CD14-positive monocyte (primary cell): ENCODE results near the gene ZDHHC14. TPM values are rescaled to one million over a fixed set of nuclear protein-coding genes. Genes with fewer than 3 reads are reported as not detected.

Source experiments
- DNase-seq, 3 donors: peaks; one replicate each; pipeline ENCODE4 v3.0.0-alpha.2; 2011 to 2022
- H2AFZ ChIP-seq: 2 replicates; pipeline ENCODE4 v1.6.0; 2012; ENCODE audit warnings: mild to moderate bottlenecking, low read depth, low read length, inconsistent platforms; ENCODE audit not compliant: insufficient read depth, poor library complexity, severe bottlenecking
- H3K27ac ChIP-seq, 2 donors: 1 replicate in 1 of 2; 2 replicates in 1 of 2; pipeline ENCODE4 v1.5.1; 2012 to 2013; ENCODE audit warnings: low read length in 2 of 2, control low read depth in 1 of 2, inconsistent platforms in 1 of 2, low read depth in 1 of 2, mild to moderate bottlenecking in 1 of 2
- H3K27me3 ChIP-seq, 2 donors: one replicate each; pipeline versions ENCODE4 v1.6.0 to v1.6.1; 2011 to 2013; ENCODE audit warnings: low read length in 2 of 2; ENCODE audit not compliant: control insufficient read depth in 2 of 2, insufficient read depth in 2 of 2
- H3K36me3 ChIP-seq, 2 donors: replicated peaks in 1 of 2; 1 replicate in 1 of 2; 2 replicates in 1 of 2; pipeline versions ENCODE4 v1.5.1 to v1.6.1; 2012 to 2013; ENCODE audit warnings: low read length in 2 of 2, control low read depth in 1 of 2, inconsistent platforms in 1 of 2, mild to moderate bottlenecking in 1 of 2; ENCODE audit not compliant: insufficient read depth in 2 of 2, control insufficient read depth in 1 of 2
- H3K4me1 ChIP-seq, 2 donors: 1 replicate in 1 of 2; 2 replicates in 1 of 2; pipeline versions ENCODE4 v1.5.1 to v1.6.1; 2012 to 2013; ENCODE audit warnings: low read length in 2 of 2, control low read depth in 1 of 2, inconsistent platforms in 1 of 2, mild to moderate bottlenecking in 1 of 2, moderate library complexity in 1 of 2; ENCODE audit not compliant: insufficient read depth in 2 of 2, control insufficient read depth in 1 of 2
- H3K4me2 ChIP-seq: replicated peaks from 2 replicates; pipeline ENCODE3; 2012; ENCODE audit warnings: low read length, moderate library complexity, mild to moderate bottlenecking; ENCODE audit not compliant: poor library complexity, severe bottlenecking; ENCODE audit errors: extremely low read depth
- H3K4me3 ChIP-seq, 3 experiments: fragments of 200-600 bp in 1 of 3; sonication (generic) in 1 of 3; replicated peaks in 1 of 3; 1 replicate in 2 of 3; 2 replicates in 1 of 3; pipeline ENCODE4 v1.5.1; 2011 to 2013; ENCODE audit warnings: low read length in 3 of 3, mild to moderate bottlenecking in 3 of 3, control low read depth in 2 of 3, low read depth in 2 of 3, inconsistent platforms in 1 of 3, moderate library complexity in 1 of 3
- H3K79me2 ChIP-seq: 2 replicates; pipeline ENCODE4 v1.6.0; 2012; ENCODE audit warnings: mild to moderate bottlenecking, control low read depth, inconsistent platforms, low read length, moderate library complexity; ENCODE audit not compliant: insufficient read depth
- H3K9ac ChIP-seq: 2 replicates; pipeline ENCODE4 v1.6.0; 2017; ENCODE audit warnings: low read length, mild to moderate bottlenecking; ENCODE audit not compliant: insufficient read depth, poor library complexity, severe bottlenecking
- H3K9me3 ChIP-seq, 2 donors: replicated peaks in 1 of 2; 1 replicate in 1 of 2; 2 replicates in 1 of 2; pipeline versions ENCODE4 v1.5.1 to v1.6.1; 2012 to 2013; ENCODE audit warnings: low read length in 2 of 2, control low read depth in 1 of 2; ENCODE audit not compliant: control insufficient read depth in 1 of 2, insufficient read depth in 1 of 2
- H4K20me1 ChIP-seq: 2 replicates; pipeline ENCODE4 v1.6.0; 2012; ENCODE audit warnings: mild to moderate bottlenecking, low read length, control low read depth, moderate library complexity; ENCODE audit not compliant: insufficient read depth
- H3K27ac Mint-ChIP-seq, 7 donors: one replicate each; pipeline ENCODE4 v1.8.0; 2020; ENCODE audit warnings: mild to moderate bottlenecking in 7 of 7, mixed read lengths in 7 of 7, moderate library complexity in 6 of 7, inconsistent platforms in 2 of 7
- H3K27me3 Mint-ChIP-seq, 3 donors: one replicate each; pipeline ENCODE4 v1.8.0; 2021 to 2022; ENCODE audit warnings: low read depth in 3 of 3, mild to moderate bottlenecking in 3 of 3, mixed read lengths in 3 of 3, moderate library complexity in 3 of 3, inconsistent platforms in 1 of 3
- H3K36me3 Mint-ChIP-seq, 2 donors: one replicate each; pipeline ENCODE4 v1.8.0; 2020; ENCODE audit warnings: mixed read lengths in 2 of 2, inconsistent platforms in 1 of 2, mild to moderate bottlenecking in 1 of 2
- H3K4me1 Mint-ChIP-seq: one replicate; pipeline ENCODE4 v1.8.0; 2020; ENCODE audit warnings: mild to moderate bottlenecking, mixed read lengths
- H3K4me3 Mint-ChIP-seq, 2 donors: one replicate each; pipeline ENCODE4 v1.8.0; 2020; ENCODE audit warnings: mild to moderate bottlenecking in 2 of 2, mixed read lengths in 2 of 2, moderate library complexity in 1 of 2
- H3K9me3 Mint-ChIP-seq, 7 donors: one replicate each; pipeline ENCODE4 v1.8.0; 2020 to 2022; ENCODE audit warnings: mixed read lengths in 7 of 7, mild to moderate bottlenecking in 6 of 7, moderate library complexity in 6 of 7, inconsistent platforms in 2 of 7
- WGBS: methylation state at CpG from one replicate; pipeline ENCODE4 v1.1.5; 2013; ENCODE audit warnings: missing lambda C conversion rate; ENCODE audit not compliant: insufficient coverage; 5-methylcytosine and 5-hydroxymethylcytosine counted together
- intact Hi-C, 2 donors: fragments of 100-400 bp; cut with micrococcal nuclease; formaldehyde crosslinking; loops; one replicate each; pipeline versions ENCODE4 v1.15.0 to v1.15.1; 2023
- polyA plus RNA-seq, 3 donors: library from polyadenylated mRNA; depleted of rRNA in 1 of 3; unstranded in 2 of 3; stranded (reverse) in 1 of 3; fragments of 300-500 nt in 2 of 3; fragments of >200 nt in 1 of 3; fragmentation: Illumina TruSeq in 2 of 3; gene quantifications; 1 replicate in 2 of 3; 2 replicates in 1 of 3; pipeline ENCODE4 v1.2.3, GENCODE V29; 2012 to 2021
- TF ChIP-seq, protein P1 (sequence below): fragments of 200-600 bp; IDR thresholded peaks from one replicate; pipeline ENCODE4 v1.8.0; 2022; ENCODE audit warnings: antibody characterized with exemption, mild to moderate bottlenecking

ZDHHC14 gene
- polyA plus RNA-seq, 3 donors, result 0.30 to 1.7 (median 0.93) TPM

DNA sequence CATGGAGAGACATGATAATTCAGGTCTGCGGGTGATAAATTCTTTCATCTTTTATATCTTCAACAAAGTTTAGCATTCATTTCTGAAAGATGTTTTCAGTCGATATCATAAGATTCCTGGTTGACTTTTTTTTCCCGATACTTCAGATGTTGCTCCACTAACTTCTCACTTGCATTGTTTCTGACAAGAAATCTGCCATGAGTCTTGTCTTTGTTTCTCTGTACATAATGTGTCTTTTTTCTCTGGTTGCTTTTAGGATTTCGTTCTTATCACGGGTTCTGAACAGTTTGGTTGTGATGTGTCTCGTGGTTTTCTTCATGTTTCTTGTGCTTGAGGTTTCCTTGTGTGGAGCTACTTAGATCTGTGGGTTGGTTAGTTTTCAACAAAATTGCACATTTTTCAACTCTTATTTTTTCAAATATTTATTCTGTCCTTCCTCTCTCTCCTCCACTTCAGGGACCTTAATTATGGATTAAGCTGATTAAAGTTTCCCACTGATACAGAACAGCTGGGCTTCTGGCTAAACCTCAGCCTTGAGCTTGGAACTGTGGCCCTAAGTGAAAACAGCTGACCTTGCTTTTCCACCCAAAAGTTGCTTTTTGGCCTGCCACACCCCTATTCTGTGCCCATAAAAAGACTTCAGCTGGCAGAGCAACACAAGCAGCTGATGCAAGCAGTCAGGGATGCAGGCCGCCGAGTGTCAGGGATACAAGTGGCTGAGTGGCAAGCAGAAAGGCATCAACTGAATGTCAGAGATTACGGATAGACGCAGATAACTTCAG, 344.2 kb downstream of the ZDHHC14 start:
- H3K9me3 ChIP-seq, result peaks cover 0 to 8% of the 10 kb centered on the region in 2 donors
- TF ChIP-seq, protein P1, sequence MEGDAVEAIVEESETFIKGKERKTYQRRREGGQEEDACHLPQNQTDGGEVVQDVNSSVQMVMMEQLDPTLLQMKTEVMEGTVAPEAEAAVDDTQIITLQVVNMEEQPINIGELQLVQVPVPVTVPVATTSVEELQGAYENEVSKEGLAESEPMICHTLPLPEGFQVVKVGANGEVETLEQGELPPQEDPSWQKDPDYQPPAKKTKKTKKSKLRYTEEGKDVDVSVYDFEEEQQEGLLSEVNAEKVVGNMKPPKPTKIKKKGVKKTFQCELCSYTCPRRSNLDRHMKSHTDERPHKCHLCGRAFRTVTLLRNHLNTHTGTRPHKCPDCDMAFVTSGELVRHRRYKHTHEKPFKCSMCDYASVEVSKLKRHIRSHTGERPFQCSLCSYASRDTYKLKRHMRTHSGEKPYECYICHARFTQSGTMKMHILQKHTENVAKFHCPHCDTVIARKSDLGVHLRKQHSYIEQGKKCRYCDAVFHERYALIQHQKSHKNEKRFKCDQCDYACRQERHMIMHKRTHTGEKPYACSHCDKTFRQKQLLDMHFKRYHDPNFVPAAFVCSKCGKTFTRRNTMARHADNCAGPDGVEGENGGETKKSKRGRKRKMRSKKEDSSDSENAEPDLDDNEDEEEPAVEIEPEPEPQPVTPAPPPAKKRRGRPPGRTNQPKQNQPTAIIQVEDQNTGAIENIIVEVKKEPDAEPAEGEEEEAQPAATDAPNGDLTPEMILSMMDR, result no peak
- Mint-ChIP-seq H3K36me3 (no peaks in the 10 kb centered on the region), H3K27me3 (peaks cover 0 to 6% (median 0%) of the 10 kb centered on the region in 3 donors), H3K27ac (no peak overlapping the region), H3K4me3 (no peak overlapping the region), H3K9me3 (peaks cover 1 to 11% (median 7%) of the 10 kb centered on the region in 7 donors), H3K4me1 (no peaks in the 10 kb centered on the region)
- H2AFZ ChIP-seq, result no peak overlapping the region
- H3K79me2 ChIP-seq, result no peaks in the 10 kb centered on the region
- no peak overlapping the region for H3K27ac ChIP-seq
- no peak overlapping the region for H3K9ac ChIP-seq
- no peak for DNase-seq
- H3K4me3 ChIP-seq, result no peak overlapping the region
- no peak overlapping the region for H3K4me2 ChIP-seq
- no peaks in the 10 kb centered on the region for H3K27me3 ChIP-seq
- H3K4me1 ChIP-seq, result no peaks in the 10 kb centered on the region
- H4K20me1 ChIP-seq, result no peaks in the 10 kb centered on the region
- H3K36me3 ChIP-seq, result no peaks in the 10 kb centered on the region
- intact Hi-C loops, result no loop called here
- 100% methylated on average over 5 of the region's 10 CpGs for WGBS

DNA sequence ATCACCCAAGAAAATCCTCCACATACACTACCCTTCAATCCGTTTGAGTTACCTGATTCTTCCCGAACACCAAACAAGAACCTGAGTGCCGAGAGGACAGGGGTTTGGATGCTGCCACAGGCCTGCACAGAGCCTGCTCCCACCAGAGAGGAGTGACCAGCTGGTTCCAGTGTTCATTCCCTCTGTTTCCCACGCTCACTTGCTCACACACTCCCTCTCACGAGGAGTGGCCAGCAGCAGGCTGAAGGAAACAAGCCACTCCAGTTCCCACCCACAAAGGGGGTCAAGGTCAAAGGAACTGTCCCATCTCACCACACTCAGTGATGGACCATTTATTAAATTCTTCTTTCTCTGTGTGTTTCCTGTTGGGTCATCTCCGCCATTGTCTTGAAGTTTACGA, 344.8 kb downstream of the ZDHHC14 start:
- Mint-ChIP-seq H3K9me3 (peaks cover 1 to 11% (median 7%) of the 10 kb centered on the region in 7 donors), H3K36me3 (no peaks in the 10 kb centered on the region), H3K27ac (no peak overlapping the region), H3K4me3 (no peak overlapping the region), H3K27me3 (peaks cover 0 to 5% (median 0%) of the 10 kb centered on the region in 3 donors), H3K4me1 (no peaks in the 10 kb centered on the region)
- Histone ChIP-seq H3K4me2 (no peak overlapping the region), H3K4me1 (no peaks in the 10 kb centered on the region), H3K27me3 (no peaks in the 10 kb centered on the region), H3K9ac (no peak overlapping the region), H3K79me2 (no peaks in the 10 kb centered on the region), H2AFZ (no peak overlapping the region), H3K9me3 (peaks cover 0 to 8% of the 10 kb centered on the region in 2 donors), H3K4me3 (no peak overlapping the region), H3K27ac (no peak overlapping the region), H3K36me3 (no peaks in the 10 kb centered on the region), H4K20me1 (no peaks in the 10 kb centered on the region)
- intact Hi-C loops, result no loop called here
- no peak for DNase-seq
- TF ChIP-seq, protein P1, result no peak
- WGBS, result 92% methylated on average over 6 of the region's 7 CpGs
